Jurkat, Clone E6-1 (cell line): Measurements from ENCODE around the gene C9orf152. TPM values are rescaled to one million over a fixed set of nuclear protein-coding genes. Genes with fewer than 3 reads are reported as not detected.
A peak's percentile ranks its signal among the peaks of the same experiment; 100 is the strongest.
"Not testable (repeated sequence)": the region's sequence is repeated elsewhere in the genome, so short reads cannot be mapped to it uniquely, and the experiment has no call there.

Source experiments
- DNase-seq: peaks from one replicate; pipeline ENCODE4 v3.0.0-alpha.2; 2011; ENCODE audit warnings: low read depth, low spot score
- H3K4me3 ChIP-seq: 2 replicates; pipeline ENCODE4 v1.5.1; 2011; ENCODE audit warnings: mild to moderate bottlenecking, low read length, control low read depth, moderate library complexity
- polyA plus RNA-seq: library from polyadenylated mRNA; unstranded; fragments of >200 nt; gene quantifications from one replicate; pipeline ENCODE4 v1.2.1, GENCODE V29; 2012; ENCODE audit warnings: missing spikeins; ENCODE audit not compliant: insufficient read length, insufficient read depth

The C9orf152 gene, protein sequence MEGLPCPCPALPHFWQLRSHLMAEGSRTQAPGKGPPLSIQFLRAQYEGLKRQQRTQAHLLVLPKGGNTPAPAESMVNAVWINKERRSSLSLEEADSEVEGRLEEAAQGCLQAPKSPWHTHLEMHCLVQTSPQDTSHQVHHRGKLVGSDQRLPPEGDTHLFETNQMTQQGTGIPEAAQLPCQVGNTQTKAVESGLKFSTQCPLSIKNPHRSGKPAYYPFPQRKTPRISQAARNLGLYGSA
- not detected for polyA plus RNA-seq

DNA sequence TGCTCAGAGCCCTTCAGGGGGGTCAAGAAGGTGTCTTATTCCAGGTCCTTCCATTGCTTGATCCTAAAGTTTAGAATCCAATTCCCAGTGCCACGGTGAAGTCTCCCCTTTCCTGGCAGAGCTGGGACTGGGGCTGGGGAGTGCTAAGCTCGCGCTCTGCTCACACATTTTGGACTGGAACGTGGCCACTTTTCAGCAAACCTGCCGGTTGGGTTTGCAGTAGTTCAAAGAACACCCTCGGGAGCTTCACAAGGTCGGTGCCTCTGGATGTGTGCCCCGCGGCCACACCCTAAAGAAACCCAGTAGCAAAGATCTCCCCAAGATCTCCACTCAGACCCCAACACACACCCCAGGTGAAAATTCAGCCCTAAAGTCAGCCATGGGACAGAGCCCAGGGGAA lies at the start of gene C9orf152:
C9orf152 (minus strand) TSS at position 129 of the 400 bp plus-strand sequence. CDS start 580 bp downstream, outside the sequence.
- DNase-seq = no peak
- no peak within 1 kb of the TSS for H3K4me3 ChIP-seq

DNA sequence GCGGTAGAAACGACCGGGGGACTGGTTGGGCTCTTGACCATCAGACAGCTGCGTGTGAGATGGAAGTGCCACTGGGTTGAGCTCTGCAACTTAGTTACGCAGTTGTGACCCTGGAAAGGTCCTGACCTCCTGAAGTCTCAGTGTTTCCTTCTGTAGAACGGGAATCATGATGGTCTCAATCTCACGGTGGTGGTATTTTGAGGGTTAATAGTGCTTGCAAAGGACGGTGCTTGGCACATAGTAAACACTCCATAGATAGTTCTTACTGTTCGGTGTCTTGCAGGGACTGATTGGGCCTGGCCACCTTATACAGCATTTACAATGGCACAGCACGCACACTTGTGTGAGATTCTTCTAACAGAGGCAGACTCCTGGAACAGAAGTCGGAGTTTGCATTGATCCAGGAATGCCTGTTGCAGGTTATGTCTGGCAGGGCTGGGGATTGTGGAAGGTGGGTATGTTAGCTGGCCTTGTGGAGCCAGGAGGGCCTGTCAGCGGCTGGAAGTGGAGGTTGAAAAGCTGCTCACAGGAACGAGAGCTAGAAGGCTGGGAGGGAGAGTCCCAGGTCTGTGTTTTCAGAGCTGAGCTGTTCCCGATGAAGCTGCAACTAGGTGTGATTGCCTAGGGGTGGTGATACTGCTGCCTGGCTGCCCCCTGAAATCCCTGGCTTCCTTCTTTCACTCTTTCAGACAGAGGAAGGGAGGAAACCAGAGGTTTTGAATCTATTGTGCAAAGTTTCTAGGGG lies 49.3 kb upstream of the C9orf152 start:
- no peak for DNase-seq

DNA sequence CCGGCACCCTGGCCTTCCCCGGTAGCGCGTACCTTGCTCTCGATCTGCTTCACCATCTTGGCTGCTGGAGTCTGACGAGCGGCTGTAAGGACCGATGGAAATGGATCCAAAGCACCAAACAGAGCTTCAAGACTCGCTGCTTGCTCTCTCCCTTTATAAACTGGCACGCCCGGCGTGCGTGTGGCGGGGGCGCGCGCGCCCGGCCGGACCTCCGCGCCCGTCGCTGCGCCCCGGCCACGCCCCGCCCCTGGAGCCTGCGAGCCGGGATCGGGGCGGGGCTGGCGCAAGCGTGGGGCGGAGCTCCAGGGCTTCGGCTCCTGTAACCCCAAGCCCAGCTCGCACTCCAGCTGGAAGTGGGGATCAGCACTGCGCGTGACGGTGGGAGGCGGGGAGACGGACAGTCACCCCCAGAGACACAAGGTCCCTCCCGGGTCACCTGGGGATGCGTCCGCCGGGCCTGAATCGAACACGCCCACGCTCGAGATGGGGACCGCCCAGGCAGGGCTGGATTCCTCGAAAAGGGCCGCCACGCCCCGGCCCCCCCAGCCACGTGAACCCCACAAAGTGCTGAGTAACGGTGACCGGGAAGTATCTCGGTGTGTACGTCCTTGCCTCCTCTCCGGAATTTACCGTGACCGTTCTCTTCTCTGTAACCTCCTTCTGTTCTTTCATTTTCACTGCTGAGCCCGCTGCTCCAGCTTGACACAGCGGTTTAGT lies 48.6 kb upstream of the C9orf152 start, which contains the start of gene TXN:
TXN (minus strand) TSS at position 128 of the 717 bp plus-strand sequence; CDS start at position 56, 72 bp downstream.
- DNase-seq = peak; percentile 78
- peak within 1 kb of the TSS; percentile 85 for H3K4me3 ChIP-seq

More for the DNA sequence above, 49.3 kb upstream of the C9orf152 start:
- H3K4me3 ChIP-seq = peak overlapping the region; percentile 85

DNA sequence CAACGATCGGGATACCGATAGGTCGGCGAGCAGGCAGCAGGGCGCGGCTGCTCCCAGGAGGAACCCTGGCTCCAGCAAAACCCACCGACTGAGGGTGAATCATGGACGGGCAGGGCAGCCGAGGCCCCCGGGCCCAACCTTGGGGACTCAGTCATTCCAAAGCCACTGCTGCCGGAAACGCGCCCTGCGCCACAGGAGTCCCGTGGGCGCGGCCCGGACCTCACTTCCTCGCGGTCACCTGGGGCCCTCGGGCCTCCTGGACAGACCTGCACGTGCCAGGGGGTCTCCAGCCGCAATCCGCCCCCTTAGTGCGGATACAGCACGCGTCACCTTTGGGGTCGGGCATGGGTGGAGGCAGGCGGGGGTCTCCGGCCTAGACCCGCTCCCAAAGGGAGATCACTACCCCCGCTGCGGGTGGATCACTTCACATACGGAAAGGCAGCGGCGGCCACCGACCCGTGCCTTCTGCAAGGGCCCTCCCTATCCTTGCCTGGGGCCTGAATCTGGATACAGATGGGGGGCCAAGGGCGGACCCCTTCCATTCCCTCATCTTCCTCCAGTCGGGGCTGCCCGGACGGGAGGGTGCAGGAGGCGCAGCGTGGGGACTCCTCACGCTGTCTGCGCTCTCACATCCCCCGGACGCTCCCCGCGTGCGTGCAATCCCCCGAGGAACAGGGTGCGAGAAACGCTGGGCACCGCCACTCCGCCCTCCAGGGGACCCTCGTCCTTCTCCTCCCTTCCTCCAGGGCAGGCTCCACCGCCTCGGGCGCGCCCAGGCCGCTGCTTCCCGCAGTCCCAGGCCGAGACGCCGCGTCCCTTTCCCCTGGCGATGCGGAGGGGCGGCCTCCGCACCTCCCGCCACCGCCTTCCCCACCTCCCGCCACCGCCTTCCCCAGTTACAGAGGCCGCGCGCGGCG lies 47.8 kb upstream of the C9orf152 start:
- no peak for DNase-seq
- peak overlapping the region; percentile 85 for H3K4me3 ChIP-seq

DNA sequence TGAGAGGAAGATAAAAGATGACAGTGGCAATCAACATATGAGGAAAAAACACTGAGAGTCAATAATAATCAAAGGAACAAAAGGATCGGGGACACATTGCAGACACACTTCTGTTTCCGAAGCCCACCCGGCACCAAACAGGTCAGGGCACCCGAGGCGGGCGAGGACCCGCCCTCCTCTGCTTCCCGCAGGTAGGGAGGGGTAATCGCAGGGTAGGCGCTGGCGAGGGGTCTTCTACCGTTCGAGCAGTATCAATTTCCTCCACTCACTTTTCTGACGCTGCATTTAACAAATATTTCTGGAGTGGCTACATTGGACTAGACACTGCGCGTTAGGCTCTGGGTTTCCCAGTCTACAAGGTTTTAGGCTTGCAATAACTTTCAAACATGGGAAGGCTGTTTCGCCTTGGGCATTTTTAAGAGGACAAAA lies 47.1 kb upstream of the C9orf152 start:
- peak overlapping the region; percentile 85 for H3K4me3 ChIP-seq
- no peak for DNase-seq

DNA sequence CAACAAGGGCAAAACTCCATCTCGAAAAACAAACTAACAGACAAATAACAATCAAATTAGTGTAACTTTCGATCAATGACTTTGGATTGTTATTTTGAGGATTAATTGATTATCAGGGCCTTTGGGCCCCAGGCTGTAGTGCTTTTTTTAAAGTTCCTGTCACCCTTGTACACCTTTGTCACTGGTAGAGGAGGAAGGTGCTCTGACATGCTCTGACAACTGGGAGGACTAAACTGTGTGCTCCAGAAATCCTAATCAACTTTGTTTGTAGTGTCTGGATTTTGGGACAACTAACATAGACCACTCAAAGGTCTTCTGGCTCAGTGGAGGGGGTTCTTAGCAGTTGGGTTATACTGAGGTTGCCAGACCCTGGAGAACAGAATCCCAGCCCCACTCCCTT lies 46.5 kb upstream of the C9orf152 start:
- DNase-seq = no peak
- peak overlapping the region; percentile 85 for H3K4me3 ChIP-seq

DNA sequence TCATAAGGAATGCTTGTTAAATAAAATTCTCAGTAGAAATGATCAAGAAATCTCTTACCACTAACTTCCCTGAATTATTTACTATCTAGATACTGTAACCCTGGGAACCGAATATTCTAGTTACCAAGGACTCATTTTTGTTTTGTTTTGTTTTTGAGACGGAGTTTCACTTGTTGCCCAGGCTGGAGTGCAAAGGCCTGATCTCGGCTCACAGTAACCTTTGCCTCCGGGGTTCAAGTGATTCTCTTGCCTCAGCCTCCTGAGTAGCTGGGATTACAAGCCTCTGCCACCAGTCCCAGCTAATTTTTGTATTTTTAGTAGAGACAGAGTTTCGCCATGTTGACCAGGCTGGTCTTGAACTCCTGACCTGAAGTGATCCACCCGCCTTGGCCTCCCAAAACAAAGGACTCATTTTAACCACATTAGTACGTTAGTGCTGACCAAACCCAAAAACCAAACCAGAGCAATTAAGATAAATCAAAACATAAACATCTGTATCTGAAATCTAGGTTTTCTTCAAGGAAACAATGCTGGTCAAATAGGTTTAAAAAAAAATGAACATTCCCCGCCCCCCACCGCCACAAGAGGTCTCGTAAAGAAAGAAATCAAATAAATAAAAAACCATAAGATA lies 44.7 kb upstream of the C9orf152 start:
- H3K4me3 ChIP-seq = no peak overlapping the region
- DNase-seq = no peak

DNA sequence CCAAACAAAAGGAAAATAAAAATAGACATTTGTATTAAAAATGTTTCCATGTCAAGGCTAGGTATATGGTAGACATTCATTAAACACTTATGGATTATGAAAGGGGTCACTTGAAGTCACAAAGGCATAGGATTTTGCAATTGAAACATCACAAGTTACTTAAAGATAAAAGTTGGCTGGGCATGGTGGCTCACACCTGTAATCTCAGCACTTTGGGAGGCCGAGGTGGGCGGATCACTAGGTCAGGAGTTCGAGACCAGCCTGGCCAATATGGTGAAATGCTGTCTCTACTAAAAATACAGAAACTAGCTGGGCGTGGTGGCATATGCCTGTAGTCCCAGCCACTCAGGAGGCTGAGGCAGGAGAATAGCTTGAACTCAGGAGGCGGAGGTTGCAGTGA lies 43.8 kb upstream of the C9orf152 start:
- not testable (repeated sequence) for H3K4me3 ChIP-seq, DNase-seq

DNA sequence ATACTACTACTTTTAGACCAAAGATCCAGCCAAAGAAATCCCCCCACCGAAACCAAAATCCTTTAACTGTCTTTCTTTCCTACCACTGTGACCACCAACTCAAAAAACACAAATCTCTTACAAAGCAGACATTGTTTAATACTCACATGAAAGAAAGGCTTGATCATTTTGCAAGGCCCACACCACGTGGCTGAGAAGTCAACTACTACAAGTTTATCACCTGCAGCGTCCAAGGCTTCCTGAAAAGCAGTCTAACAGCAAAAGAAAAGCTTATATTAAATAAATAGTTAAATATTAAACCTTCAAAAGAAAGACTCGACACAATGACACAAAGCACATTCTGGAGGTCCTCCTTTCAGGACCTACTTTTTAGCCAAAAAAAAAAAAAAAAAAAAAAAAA lies 43.3 kb upstream of the C9orf152 start:
- DNase-seq = no peak
- H3K4me3 ChIP-seq = no peak overlapping the region

DNA sequence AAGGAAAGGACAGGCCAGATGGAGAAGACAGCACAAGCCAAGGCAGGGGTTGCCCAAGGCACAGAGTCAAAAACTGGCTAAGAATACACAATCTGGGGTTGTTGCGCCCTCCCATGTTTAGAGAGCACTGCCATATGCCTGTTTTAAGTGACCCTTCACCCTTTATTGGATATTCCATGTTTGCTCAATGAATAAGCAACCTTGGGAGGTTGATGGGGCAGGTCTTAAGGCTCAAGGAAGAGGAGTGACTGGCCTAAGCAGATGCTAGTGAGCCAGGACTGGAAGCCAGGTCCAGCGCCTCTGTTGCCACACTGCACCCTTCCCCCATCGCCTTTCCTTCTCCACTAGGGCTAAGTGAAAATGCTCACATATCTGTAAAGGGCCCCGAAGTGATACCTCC lies 41.6 kb upstream of the C9orf152 start:
- DNase-seq = no peak
- no peak overlapping the region for H3K4me3 ChIP-seq

DNA sequence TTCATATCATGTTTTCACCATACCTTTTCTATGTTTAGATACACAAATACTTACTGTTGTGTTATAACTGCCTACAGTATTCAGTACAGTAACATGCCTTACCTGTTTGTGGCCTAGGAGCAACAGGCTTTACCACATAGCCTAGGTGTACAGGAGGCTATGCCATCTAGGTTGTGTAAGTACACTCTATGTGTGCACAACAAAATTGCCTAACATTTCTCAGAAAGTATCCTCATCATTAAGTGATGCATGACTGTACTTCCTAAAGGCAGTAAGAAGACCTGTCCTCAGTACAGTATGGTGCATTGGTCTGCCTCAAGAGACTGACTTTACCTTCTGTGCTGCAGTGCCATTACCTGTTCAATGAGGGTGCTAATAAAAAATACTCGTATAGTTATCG lies 40.4 kb upstream of the C9orf152 start:
- no peak overlapping the region for H3K4me3 ChIP-seq
- no peak for DNase-seq

DNA sequence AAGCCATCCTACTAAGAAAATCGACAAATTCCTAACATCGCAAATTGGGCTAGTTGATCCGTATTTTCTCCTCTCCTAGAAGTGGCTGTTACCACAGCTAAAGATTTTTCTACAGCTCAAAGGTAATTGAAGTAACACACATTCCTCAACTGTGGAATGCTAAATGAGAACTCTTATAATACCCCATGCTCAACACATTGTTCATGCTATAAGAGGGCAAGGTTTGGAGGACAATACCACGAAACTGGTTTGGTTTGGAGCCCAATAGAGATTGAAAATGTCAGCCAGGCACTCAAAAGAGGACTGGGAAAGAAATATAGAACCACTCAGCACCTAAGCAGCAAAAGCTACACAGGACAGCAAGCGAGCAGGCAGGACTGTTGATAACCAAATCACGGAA lies 38.3 kb upstream of the C9orf152 start:
- no peak for DNase-seq
- no peak overlapping the region for H3K4me3 ChIP-seq

DNA sequence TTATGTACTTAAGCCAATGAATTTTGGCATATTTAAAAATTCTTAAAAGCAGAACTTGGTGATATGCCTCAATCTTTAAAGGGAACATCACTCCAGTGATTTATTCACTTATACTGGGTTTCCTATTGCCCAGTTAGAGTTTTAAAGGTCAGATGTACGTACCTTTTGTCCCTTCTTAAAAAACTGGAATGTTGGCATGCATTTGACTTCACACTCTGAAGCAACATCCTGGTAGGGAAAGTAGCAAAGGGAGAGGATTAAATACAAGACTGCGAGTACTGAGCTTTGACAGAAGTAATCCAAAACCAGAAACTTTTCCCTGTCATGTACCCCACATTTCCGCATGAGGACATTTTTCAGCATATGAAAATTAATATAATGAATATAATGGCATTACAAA lies 36.7 kb upstream of the C9orf152 start:
- no peak for DNase-seq

DNA sequence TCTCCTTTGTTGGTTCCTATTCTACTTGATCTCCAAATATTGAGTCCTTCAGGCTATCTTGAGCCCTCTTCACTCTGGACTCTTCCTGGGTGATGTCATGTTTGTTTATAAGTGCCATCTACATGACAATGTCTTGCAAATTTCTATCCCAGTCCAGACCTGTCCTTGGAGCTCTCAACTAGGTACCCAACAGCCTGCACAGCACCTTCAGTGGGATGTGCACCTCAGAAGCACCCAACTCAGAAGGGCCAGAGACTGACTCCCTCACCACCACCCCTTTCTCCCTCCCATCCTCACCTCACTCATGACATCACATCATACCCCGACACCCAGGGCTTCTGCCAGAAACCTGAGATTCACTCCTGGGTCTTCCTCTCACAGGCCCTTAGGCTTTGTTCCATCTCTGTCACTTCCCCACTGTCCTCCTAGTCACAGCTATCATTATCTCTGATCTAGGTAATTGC lies 33.9 kb upstream of the C9orf152 start:
- no peak for DNase-seq
- no peak overlapping the region for H3K4me3 ChIP-seq

More for the DNA sequence above, 36.7 kb upstream of the C9orf152 start:
- H3K4me3 ChIP-seq = no peak overlapping the region

DNA sequence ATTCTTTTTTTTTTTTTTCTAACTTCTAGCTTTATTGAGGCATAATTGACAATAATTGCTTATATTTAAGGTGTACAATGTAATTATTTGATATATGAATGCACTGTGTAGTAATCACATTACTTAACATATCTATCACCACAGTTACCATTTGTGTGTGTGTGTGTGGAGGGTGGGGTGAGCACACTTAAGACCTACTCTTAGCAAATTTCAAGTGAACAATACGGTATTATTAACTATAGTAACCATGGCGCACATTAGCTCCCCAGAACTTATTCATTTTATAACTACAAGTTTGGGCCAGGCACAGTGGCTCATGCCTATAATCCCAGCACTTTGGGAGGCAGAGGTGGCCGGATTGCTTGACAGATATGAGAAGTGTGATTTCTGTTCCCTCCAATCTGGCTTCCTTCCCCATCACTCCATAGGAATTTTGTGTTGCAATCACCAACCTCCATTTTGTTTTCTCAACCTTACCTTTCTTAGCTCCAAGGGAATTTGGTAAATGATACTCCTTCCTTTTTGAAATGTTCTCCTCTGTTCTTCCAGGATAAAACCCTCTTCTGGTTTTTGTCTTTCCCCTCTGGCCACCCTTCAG lies 33.4 kb upstream of the C9orf152 start:
- no peak overlapping the region for H3K4me3 ChIP-seq
- no peak for DNase-seq

DNA sequence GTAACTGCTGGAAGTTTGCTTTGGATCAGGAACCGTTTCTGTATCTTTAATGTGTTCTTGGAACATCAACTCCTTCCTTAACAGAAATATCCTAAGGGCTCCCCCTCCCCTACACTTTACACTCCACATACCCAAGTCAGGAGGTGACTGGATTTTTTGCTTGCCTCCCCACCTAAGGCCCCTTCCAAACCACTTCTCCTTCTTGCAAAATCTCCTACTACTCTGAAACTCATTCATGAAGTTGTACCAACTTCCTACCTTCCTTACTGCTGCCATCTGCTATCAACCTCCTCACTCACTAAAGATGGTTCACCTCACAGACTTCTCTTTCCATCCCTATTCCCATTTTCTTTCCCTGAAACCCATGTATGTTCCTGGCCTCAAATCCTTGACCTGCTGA lies 32.2 kb upstream of the C9orf152 start:
- DNase-seq = no peak
- no peak overlapping the region for H3K4me3 ChIP-seq

DNA sequence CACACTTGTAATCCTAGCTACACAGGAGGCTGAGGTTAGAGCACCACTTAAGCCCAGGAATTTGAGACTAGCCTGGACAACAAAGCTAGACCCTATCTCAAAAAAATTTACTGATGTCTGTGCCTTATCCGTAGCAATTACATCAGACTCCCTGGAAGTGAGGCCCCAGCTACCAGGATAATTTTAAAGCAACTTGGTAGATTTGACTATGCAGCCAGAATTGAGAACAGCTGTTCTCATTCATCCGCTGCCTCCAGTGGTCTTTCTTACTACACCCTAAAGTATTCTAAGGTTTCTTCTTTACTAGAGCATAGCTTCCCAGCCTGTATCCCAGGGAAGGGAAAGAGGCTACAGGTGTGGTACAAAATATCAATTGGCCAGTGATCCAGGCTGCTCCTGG lies 20.4 kb upstream of the C9orf152 start:
- H3K4me3 ChIP-seq = no peak overlapping the region
- no peak for DNase-seq

DNA sequence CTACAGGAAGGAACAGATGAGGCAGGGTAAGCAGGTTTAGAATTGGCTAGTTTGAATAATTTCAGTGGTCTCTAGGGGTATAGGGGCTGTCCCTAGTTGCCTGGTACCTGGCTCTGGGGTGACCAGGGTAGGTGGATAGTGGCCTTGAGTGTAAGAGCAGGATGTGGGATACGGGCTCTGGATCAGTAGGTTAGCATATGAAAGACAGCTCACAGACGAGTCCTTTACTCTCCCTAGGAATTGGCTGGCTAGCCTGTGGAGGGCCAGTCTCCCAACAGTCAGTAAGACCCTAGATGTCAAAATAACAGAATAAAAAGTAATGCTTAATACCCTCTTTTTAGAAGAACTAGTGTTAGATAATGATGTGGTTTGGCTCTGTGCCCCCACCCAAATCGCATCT lies 16.6 kb upstream of the C9orf152 start:
- no peak for DNase-seq
- no peak overlapping the region for H3K4me3 ChIP-seq
